Bronchial epithelial cell (primary cell): ENCODE results near the gene IFI27L1. TPM values are rescaled to one million over a fixed set of nuclear protein-coding genes. Genes with fewer than 3 reads are reported as not detected.
A peak's percentile ranks its signal among the peaks of the same experiment; 100 is the strongest.

Experiments
- DNase-seq: peaks from one replicate; pipeline ENCODE4 v3.0.0-alpha.2; 2010; ENCODE audit warnings: low read depth
- FAIRE-seq: peaks from 2 replicates; lab custom pipeline; 2011; peaks lifted over from hg19 to GRCh38; lab: Jason Lieb, UNC
- H3K27me3 ChIP-seq: 2 replicates; pipeline ENCODE4 v1.5.1; 2011; ENCODE audit warnings: low read length; ENCODE audit not compliant: control insufficient read depth, insufficient read depth
- H3K36me3 ChIP-seq: 2 replicates; pipeline ENCODE4 v1.5.1; 2011; ENCODE audit warnings: low read length; ENCODE audit not compliant: control insufficient read depth, insufficient read depth
- H3K4me3 ChIP-seq: 2 replicates; pipeline ENCODE4 v1.5.1; 2011; ENCODE audit warnings: mild to moderate bottlenecking, low read depth, low read length, control low read depth
- CTCF ChIP-seq: IDR thresholded peaks from 2 replicates; pipeline ENCODE4 v1.5.1; 2011; ENCODE audit warnings: mild to moderate bottlenecking, moderate library complexity, low read length, control low read depth, inconsistent platforms; ENCODE audit not compliant: insufficient read depth, severe bottlenecking
- total RNA-seq: library from RNA; depleted of rRNA; stranded (reverse); fragments of >200 nt; gene quantifications from 2 replicates; pipeline ENCODE4 v1.2.1, GENCODE V29; 2014

The IFI27L1 gene
- 8.7 and 13.1 TPM in 2 replicates for total RNA-seq

- Histone ChIP-seq H3K36me3 (peaks cover 12% of the 10 kb centered on the region), H3K4me3 (peak within 1 kb of the TSS; percentile 99), H3K27me3 (no peaks in the 10 kb centered on the region)
- FAIRE-seq (no peak), DNase-seq (peak; percentile 90)
- no peak for TF ChIP-seq CTCF
These were observed at the start of gene IFI27L1, which contains the start of gene DDX24 for GRCh38 chr14:94080621-94081385. Gene IFI27L1 (plus strand): TSS chr14:94081310. CDS start chr14:94096938, 15,628 bp downstream. Gene DDX24 (minus strand): TSS chr14:94081202. CDS start chr14:94079742, 1,460 bp downstream.

GRCh38 chr14:94031883-94032279, 49.2 kb upstream of the IFI27L1 start:
- DNase-seq, result no peak
- no peak for FAIRE-seq
- H3K36me3 ChIP-seq, result no peaks in the 10 kb centered on the region
- no peaks in the 10 kb centered on the region for H3K27me3 ChIP-seq
- TF ChIP-seq CTCF, result no peak
- H3K4me3 ChIP-seq, result no peak overlapping the region

GRCh38 chr14:94034886-94035285, 46.2 kb upstream of the IFI27L1 start:
- FAIRE-seq, result no peak
- no peak for TF ChIP-seq CTCF
- DNase-seq, result no peak

GRCh38 chr14:94036313-94037167, 44.6 kb upstream of the IFI27L1 start:
- Histone ChIP-seq H3K27me3 (no peaks in the 10 kb centered on the region), H3K4me3 (no peak overlapping the region), H3K36me3 (no peaks in the 10 kb centered on the region)
- FAIRE-seq (peak; percentile 86), DNase-seq (peak; percentile 63)
- TF ChIP-seq CTCF, result peak; percentile 86

More at GRCh38 chr14:94034886-94035285, 46.2 kb upstream of the IFI27L1 start:
- Histone ChIP-seq H3K4me3 (no peak overlapping the region), H3K36me3 (no peaks in the 10 kb centered on the region), H3K27me3 (no peaks in the 10 kb centered on the region)

- H3K36me3 ChIP-seq, result no peaks in the 10 kb centered on the region
- no peak for TF ChIP-seq CTCF
- H3K27me3 ChIP-seq, result no peaks in the 10 kb centered on the region
- no peak for DNase-seq
- no peak for FAIRE-seq
- no peak overlapping the region for H3K4me3 ChIP-seq
These were observed 43.2 kb upstream of the IFI27L1 start for GRCh38 chr14:94037954-94038353.
